Measurements from ENCODE around the gene PREX1. TPM values are rescaled to one million over a fixed set of nuclear protein-coding genes. Genes with fewer than 3 reads are reported as not detected.

PREX1 gene
- total and polyA plus RNA-seq, 2 experiments from 2014 or later = 2.4 to 10.3 TPM

- no peak overlapping the region for H3K4me3 Mint-ChIP-seq
- no peak overlapping the region for H3K4me2 ChIP-seq
- no peaks in the 10 kb centered on the region for H3K9me2 ChIP-seq (ENCODE audit: insufficient read depth)
- H3K27ac Mint-ChIP-seq = no peak overlapping the region
- H3K36me3 Mint-ChIP-seq (ENCODE audit: low read depth) = no peaks in the 10 kb centered on the region
- TF ChIP-seq POLR2AphosphoS5 (IDR thresholded peaks at IDR 0.05; ENCODE audit: low read depth) = no peak
- no peaks in the 10 kb centered on the region for H3K79me2 ChIP-seq (replicated peaks; ENCODE audit: insufficient read depth)
- DNase-seq (ENCODE audit: low spot score) (no peak), ATAC-seq (no peak)
- no peaks in the 10 kb centered on the region for H3F3A ChIP-seq (replicated peaks; ENCODE audit: low read depth)
- H3K27ac ChIP-seq (ENCODE audit: low read depth) = no peak overlapping the region
- H3K9me3 Mint-ChIP-seq = no peaks in the 10 kb centered on the region
- no peak overlapping the region for H2AFZ ChIP-seq
- peaks cover 6% of the 10 kb centered on the region for H3K4me1 ChIP-seq (ENCODE audit: insufficient read depth)
- H3K36me3 ChIP-seq (ENCODE audit: insufficient read depth) = no peaks in the 10 kb centered on the region
- peaks cover 3% of the 10 kb centered on the region for H3K27me3 Mint-ChIP-seq (ENCODE audit: insufficient read depth, low read depth, poor library complexity)
- H3K4me1 Mint-ChIP-seq = peaks cover 13% of the 10 kb centered on the region
- no peaks in the 10 kb centered on the region for H4K20me1 ChIP-seq (replicated peaks; ENCODE audit: insufficient read depth)
- no peaks in the 10 kb centered on the region for H3K27me3 ChIP-seq (ENCODE audit: insufficient read depth)
- H3K4me3 ChIP-seq = no peak overlapping the region
These were observed 21.5 kb upstream of the PREX1 start for GRCh38 chr20:48849299-48849698.

- H2AFZ ChIP-seq = peak overlapping the region; percentile 92
- Mint-ChIP-seq H3K36me3 (ENCODE audit: low read depth) (no peaks in the 10 kb centered on the region), H3K27ac (no peak overlapping the region), H3K4me3 (no peak overlapping the region), H3K9me3 (no peaks in the 10 kb centered on the region), H3K27me3 (ENCODE audit: insufficient read depth, low read depth, poor library complexity) (peaks cover 3% of the 10 kb centered on the region), H3K4me1 (peaks cover 10% of the 10 kb centered on the region)
- no peaks in the 10 kb centered on the region for H3K27me3 ChIP-seq (ENCODE audit: insufficient read depth)
- H3K79me2 ChIP-seq (replicated peaks; ENCODE audit: insufficient read depth) = no peaks in the 10 kb centered on the region
- H3F3A ChIP-seq (replicated peaks; ENCODE audit: low read depth) = no peaks in the 10 kb centered on the region
- peaks cover 6% of the 10 kb centered on the region for H3K4me1 ChIP-seq (ENCODE audit: insufficient read depth)
- no peaks in the 10 kb centered on the region for H3K36me3 ChIP-seq (ENCODE audit: insufficient read depth)
- H3K9me2 ChIP-seq (ENCODE audit: insufficient read depth) = no peaks in the 10 kb centered on the region
- no peak overlapping the region; the same call in 1 of the 2 replicates for H3K4me2 ChIP-seq
- ATAC-seq (no peak), DNase-seq (ENCODE audit: low spot score) (no peak)
- H3K4me3 ChIP-seq = no peak overlapping the region
- no peak overlapping the region for H3K27ac ChIP-seq (ENCODE audit: low read depth)
- no peaks in the 10 kb centered on the region for H4K20me1 ChIP-seq (replicated peaks; ENCODE audit: insufficient read depth)
- TF ChIP-seq EZH2phosphoT487 (IDR thresholded peaks at IDR 0.05; ENCODE audit: unreplicated experiment) (no peak), ZNF462 (CRISPR knock-in tag; IDR thresholded peaks at IDR 0.05) (no peak), ETS1 (IDR thresholded peaks at IDR 0.05) (no peak), CREB1 (CRISPR knock-in tag; IDR thresholded peaks at IDR 0.05; ENCODE audit: low read depth) (no peak), REST (IDR thresholded peaks at IDR 0.05; ENCODE audit: unreplicated experiment) (no peak), NANOG (IDR thresholded peaks at IDR 0.05; ENCODE audit: borderline replicate concordance) (no peak), CTCF (conservative IDR thresholded peaks at IDR 0.05; ENCODE audit: low read depth in 2 of 2) (no peak), ZNF114 (CRISPR knock-in tag; IDR thresholded peaks at IDR 0.05) (no peak)
These were observed 19.9 kb upstream of the PREX1 start for GRCh38 chr20:48847498-48848205.
